HepG2 (cell line): ENCODE data around the gene HLF. TPM values are rescaled to one million over a fixed set of nuclear protein-coding genes. Genes with fewer than 3 reads are reported as not detected.

Experiments used
- ATF1 ChIP-seq: IDR thresholded peaks from 2 replicates; pipeline ENCODE4 v1.6.1; 2016; ENCODE audit warnings: mild to moderate bottlenecking, control low read depth
- DR1 ChIP-seq: sonication (generic); formaldehyde crosslinking; IDR thresholded peaks from 2 replicates; pipeline ENCODE4 v1.8.0; 2021; ENCODE audit warnings: mild to moderate bottlenecking, missing genetic modification reagents, inconsistent platforms
- GABPB1 ChIP-seq: IDR thresholded peaks from 2 replicates; pipeline ENCODE4 v1.6.1; 2016; ENCODE audit warnings: mild to moderate bottlenecking, missing genetic modification reagents, moderate library complexity, missing compliant biosample characterization
- HNF1A ChIP-seq, 2 experiments: sonication (generic) in 1 of 2; formaldehyde crosslinking in 1 of 2; IDR thresholded peaks; 2 replicates each; pipeline versions ENCODE4 v1.4.0 to v1.6.1; 2016 to 2020; ENCODE audit warnings: borderline replicate concordance in 1 of 2, low read depth in 1 of 2, mild to moderate bottlenecking in 1 of 2, missing genetic modification reagents in 1 of 2
- HOXA7 ChIP-seq: sonication (generic); formaldehyde crosslinking; IDR thresholded peaks from 2 replicates; pipeline ENCODE4 v1.8.1; 2022; ENCODE audit warnings: mild to moderate bottlenecking, missing genetic modification reagents, moderate library complexity
- PHF8 ChIP-seq: sonication (generic); formaldehyde crosslinking; IDR thresholded peaks from 2 replicates; pipeline ENCODE4 v1.5.0; 2020; ENCODE audit warnings: missing genetic modification reagents
- SAFB2 ChIP-seq: sonication (generic); formaldehyde crosslinking; IDR thresholded peaks from 2 replicates; pipeline ENCODE4 v1.5.1; 2020; ENCODE audit warnings: missing genetic modification reagents, low read depth, mild to moderate bottlenecking, borderline replicate concordance
- SRY ChIP-seq: sonication (generic); formaldehyde crosslinking; IDR thresholded peaks from 2 replicates; pipeline ENCODE4 v1.8.0; 2022; ENCODE audit warnings: mild to moderate bottlenecking, missing genetic modification reagents
- TBP ChIP-seq: sonication (generic); formaldehyde crosslinking; IDR thresholded peaks from 2 replicates; pipeline ENCODE4 v1.5.0; 2020; ENCODE audit warnings: missing genetic modification reagents
- U2AF1 ChIP-seq: fragments of 200-400 bp; formaldehyde crosslinking; optimal IDR thresholded peaks from 2 replicates; pipeline ENCODE3; 2017; ENCODE audit warnings: mild to moderate bottlenecking, low read depth, low read length
- ZBTB39 ChIP-seq: sonication (generic); formaldehyde crosslinking; IDR thresholded peaks from 2 replicates; pipeline ENCODE4 v1.5.0; 2020; ENCODE audit warnings: missing genetic modification reagents
- ZMYM3 ChIP-seq: sonication (generic); formaldehyde crosslinking; IDR thresholded peaks from 2 replicates; pipeline ENCODE4 v1.5.1; 2020; ENCODE audit warnings: mild to moderate bottlenecking, missing genetic modification reagents
- ZNF121 ChIP-seq: sonication (generic); formaldehyde crosslinking; IDR thresholded peaks from 2 replicates; pipeline ENCODE4 v1.5.0; 2020; ENCODE audit warnings: mild to moderate bottlenecking, missing genetic modification reagents
- ZNF256 ChIP-seq: sonication (generic); formaldehyde crosslinking; conservative IDR thresholded peaks from 2 replicates; pipeline ENCODE4 v1.4.0; 2020; ENCODE audit warnings: missing genetic modification reagents
- ZNF333 ChIP-seq: sonication (generic); formaldehyde crosslinking; IDR thresholded peaks from 2 replicates; pipeline ENCODE4 v1.4.0; 2020; ENCODE audit warnings: mild to moderate bottlenecking, missing genetic modification reagents, borderline replicate concordance
- ZNF563 ChIP-seq: sonication (generic); formaldehyde crosslinking; IDR thresholded peaks from 2 replicates; pipeline ENCODE4 v1.8.0; 2022; ENCODE audit warnings: mild to moderate bottlenecking, moderate library complexity, missing genetic modification reagents
- polyA plus RNA-seq, 8 experiments: library from polyadenylated mRNA; depleted of rRNA in 3 of 8; stranded (reverse) in 7 of 8; unstranded in 1 of 8; fragments of >200 nt; fragmentation: Illumina TruSeq in 4 of 8; extraction: Trizol in 4 of 8; gene quantifications; 2 replicates each; pipeline versions ENCODE4 v1.2.1 to v1.2.3, GENCODE V29; 2011 to 2016; ENCODE audit warnings: low read depth in 4 of 8, missing spikeins in 1 of 8, mixed read lengths in 1 of 8; ENCODE audit not compliant: insufficient read depth in 1 of 8
- total RNA-seq, 5 experiments: library from RNA; depleted of rRNA; stranded (reverse); fragments of >200 nt; fragmentation: Illumina TruSeq; extraction: Trizol; gene quantifications; 2 replicates each; pipeline ENCODE4 v1.2.3, GENCODE V29; 2016; ENCODE audit warnings: low read depth in 1 of 5
- TF ChIP-seq, protein P1 (sequence below): sonication (generic); formaldehyde crosslinking; IDR thresholded peaks from 2 replicates; pipeline ENCODE4 v1.4.0; 2020; ENCODE audit warnings: missing genetic modification reagents, mild to moderate bottlenecking, borderline replicate concordance
- TF ChIP-seq, protein P2 (sequence below): IDR thresholded peaks from 2 replicates; pipeline ENCODE4 v1.6.1; 2016

The HLF gene
- total and polyA plus RNA-seq, 2 of the 13 experiments (the other 11 are each of a cell fraction or from before 2014, with no cell fraction given), result 202 to 346 TPM

GRCh38 chr17:55264645-55265298 is at the start of gene HLF (continued):
- TF ChIP-seq, protein P1, sequence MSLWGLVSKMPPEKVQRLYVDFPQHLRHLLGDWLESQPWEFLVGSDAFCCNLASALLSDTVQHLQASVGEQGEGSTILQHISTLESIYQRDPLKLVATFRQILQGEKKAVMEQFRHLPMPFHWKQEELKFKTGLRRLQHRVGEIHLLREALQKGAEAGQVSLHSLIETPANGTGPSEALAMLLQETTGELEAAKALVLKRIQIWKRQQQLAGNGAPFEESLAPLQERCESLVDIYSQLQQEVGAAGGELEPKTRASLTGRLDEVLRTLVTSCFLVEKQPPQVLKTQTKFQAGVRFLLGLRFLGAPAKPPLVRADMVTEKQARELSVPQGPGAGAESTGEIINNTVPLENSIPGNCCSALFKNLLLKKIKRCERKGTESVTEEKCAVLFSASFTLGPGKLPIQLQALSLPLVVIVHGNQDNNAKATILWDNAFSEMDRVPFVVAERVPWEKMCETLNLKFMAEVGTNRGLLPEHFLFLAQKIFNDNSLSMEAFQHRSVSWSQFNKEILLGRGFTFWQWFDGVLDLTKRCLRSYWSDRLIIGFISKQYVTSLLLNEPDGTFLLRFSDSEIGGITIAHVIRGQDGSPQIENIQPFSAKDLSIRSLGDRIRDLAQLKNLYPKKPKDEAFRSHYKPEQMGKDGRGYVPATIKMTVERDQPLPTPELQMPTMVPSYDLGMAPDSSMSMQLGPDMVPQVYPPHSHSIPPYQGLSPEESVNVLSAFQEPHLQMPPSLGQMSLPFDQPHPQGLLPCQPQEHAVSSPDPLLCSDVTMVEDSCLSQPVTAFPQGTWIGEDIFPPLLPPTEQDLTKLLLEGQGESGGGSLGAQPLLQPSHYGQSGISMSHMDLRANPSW, result no peak
- TF ChIP-seq, protein P2, sequence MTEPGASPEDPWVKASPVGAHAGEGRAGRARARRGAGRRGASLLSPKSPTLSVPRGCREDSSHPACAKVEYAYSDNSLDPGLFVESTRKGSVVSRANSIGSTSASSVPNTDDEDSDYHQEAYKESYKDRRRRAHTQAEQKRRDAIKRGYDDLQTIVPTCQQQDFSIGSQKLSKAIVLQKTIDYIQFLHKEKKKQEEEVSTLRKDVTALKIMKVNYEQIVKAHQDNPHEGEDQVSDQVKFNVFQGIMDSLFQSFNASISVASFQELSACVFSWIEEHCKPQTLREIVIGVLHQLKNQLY (CRISPR knock-in tag), result no peak; the same call in 1 of the 2 replicates
- no peak for TF ChIP-seq TBP (CRISPR knock-in tag)
- TF ChIP-seq PHF8 (CRISPR knock-in tag), result no peak
- TF ChIP-seq ATF1 (CRISPR knock-in tag), result no peak
- peak; percentile 90 for TF ChIP-seq ZNF563 (CRISPR knock-in tag)
- no peak for TF ChIP-seq U2AF1
- no peak for TF ChIP-seq HOXA7
- TF ChIP-seq HNF1A (IDR thresholded peaks at IDR 0.05; ENCODE audit: low read depth), result no peak
- peak; percentile 47; the same call in 1 of the 2 replicates for TF ChIP-seq HNF1A (CRISPR knock-in tag; IDR thresholded peaks at IDR 0.05; ENCODE audit: borderline replicate concordance)
- peak; percentile 53; the same call in 1 of the 2 replicates for TF ChIP-seq SRY (CRISPR knock-in tag)
- peak; percentile 74; the same call in 1 of the 2 replicates for TF ChIP-seq DR1 (CRISPR knock-in tag)
- peak; percentile 94 for TF ChIP-seq ZNF121
- peak; percentile 51; the same call in 1 of the 2 replicates for TF ChIP-seq GABPB1 (CRISPR knock-in tag)
- TF ChIP-seq ZMYM3 (CRISPR knock-in tag), result 0 out of 2 replicates have a peak, but pooled peaks have one; percentile 34
- TF ChIP-seq ZNF333 (CRISPR knock-in tag), result no peak
- peak; percentile 42; the same call in 1 of the 2 replicates for TF ChIP-seq SAFB2 (CRISPR knock-in tag)
- no peak for TF ChIP-seq ZBTB39 (CRISPR knock-in tag)
- no peak for TF ChIP-seq ZNF256 (CRISPR knock-in tag)
